Caco-2 (cell line): Measurements from ENCODE around the gene PDE11A. TPM values are rescaled to one million over a fixed set of nuclear protein-coding genes. Genes with fewer than 3 reads are reported as not detected.

Source experiments
- BruUV-seq: library from RNA; stranded (reverse); fragments of 400-500 nt; replicated peaks from 2 replicates; lab custom pipeline; 2021; lab: Mats Ljungman, UMichigan
- CTCF ChIA-PET: fragments of 300-600 bp; sonication (Branson Sonifier 250); formaldehyde crosslinking; loops from one replicate; lab custom pipeline; 2022; ENCODE audit warnings: antibody characterized with exemption; lab: Charles Lee
- POLR2A ChIA-PET: fragments of 300-600 bp; sonication (Branson Sonifier 250); formaldehyde crosslinking; loops from one replicate; lab custom pipeline; 2022; ENCODE audit warnings: antibody characterized with exemption; lab: Charles Lee
- DNase-seq, 2 experiments: peaks; one replicate each; pipeline versions ENCODE4 v3.0.0 to v3.0.0-alpha.2; 2020 to 2022
- H3K27me3 ChIP-seq: replicated peaks from 2 replicates; pipeline ENCODE4 v1.6.0; 2011; ENCODE audit warnings: low read length; ENCODE audit not compliant: control insufficient read depth, insufficient read depth
- H3K36me3 ChIP-seq: 2 replicates; pipeline ENCODE4 v1.5.1; 2011; ENCODE audit warnings: low read length; ENCODE audit not compliant: control insufficient read depth, insufficient read depth
- H3K4me1 ChIP-seq: fragments of 250-450 bp; sonication (Bioruptor Pico); 2 replicates; pipeline ENCODE4 v1.5.1; 2020; ENCODE audit warnings: mild to moderate bottlenecking
- H3K4me3 ChIP-seq: 2 replicates; pipeline ENCODE4 v1.5.1; 2011; ENCODE audit warnings: low read depth, mild to moderate bottlenecking, control low read depth, low read length
- H3K9me3 ChIP-seq: fragments of 250-450 bp; sonication (Bioruptor Pico); 2 replicates; pipeline ENCODE4 v1.5.1; 2020; ENCODE audit warnings: mild to moderate bottlenecking, moderate library complexity
- H3K27ac Mint-ChIP-seq: one replicate; pipeline ENCODE4 v1.8.0; 2022; ENCODE audit warnings: mixed read lengths; ENCODE audit not compliant: unreplicated experiment
- H3K27me3 Mint-ChIP-seq: one replicate; pipeline ENCODE4 v1.8.0; 2022; ENCODE audit warnings: mixed read lengths; ENCODE audit not compliant: insufficient read depth, unreplicated experiment
- H3K36me3 Mint-ChIP-seq: one replicate; pipeline ENCODE4 v1.8.0; 2022; ENCODE audit warnings: mild to moderate bottlenecking, mixed read lengths; ENCODE audit not compliant: insufficient read depth, unreplicated experiment
- H3K4me1 Mint-ChIP-seq: one replicate; pipeline ENCODE4 v1.8.0; 2022; ENCODE audit warnings: low read depth, mixed read lengths; ENCODE audit not compliant: unreplicated experiment
- H3K4me3 Mint-ChIP-seq: one replicate; pipeline ENCODE4 v1.8.0; 2022; ENCODE audit warnings: mild to moderate bottlenecking, moderate library complexity, mixed read lengths; ENCODE audit not compliant: unreplicated experiment
- H3K9me3 Mint-ChIP-seq: one replicate; pipeline ENCODE4 v1.8.0; 2022; ENCODE audit warnings: mixed read lengths; ENCODE audit not compliant: unreplicated experiment
- intact Hi-C: fragments of 100-400 bp; cut with micrococcal nuclease; formaldehyde crosslinking; loops from one replicate; pipeline ENCODE4 v1.10.0; 2022; ENCODE audit not compliant: unreplicated experiment
- total RNA-seq: library from RNA; stranded (reverse); gene quantifications from 2 replicates; pipeline ENCODE4 v1.2.3, GENCODE V29; 2022
- TF ChIP-seq, protein P1 (sequence below), 2 experiments: fragments of 200-600 bp in 1 of 2; IDR thresholded peaks; 1 replicate in 1 of 2; 2 replicates in 1 of 2; pipeline versions ENCODE4 v1.5.1 to v1.8.0; 2011 to 2022; ENCODE audit warnings: antibody characterized with exemption in 1 of 2, control low read depth in 1 of 2, inconsistent platforms in 1 of 2, low read depth in 1 of 2, low read length in 1 of 2, mild to moderate bottlenecking in 1 of 2, moderate library complexity in 1 of 2; ENCODE audit not compliant: insufficient read depth in 1 of 2, severe bottlenecking in 1 of 2, unreplicated experiment in 1 of 2

Gene PDE11A
- total RNA-seq, 1 experiment from 2014 or later: 0.25 TPM

DNA sequence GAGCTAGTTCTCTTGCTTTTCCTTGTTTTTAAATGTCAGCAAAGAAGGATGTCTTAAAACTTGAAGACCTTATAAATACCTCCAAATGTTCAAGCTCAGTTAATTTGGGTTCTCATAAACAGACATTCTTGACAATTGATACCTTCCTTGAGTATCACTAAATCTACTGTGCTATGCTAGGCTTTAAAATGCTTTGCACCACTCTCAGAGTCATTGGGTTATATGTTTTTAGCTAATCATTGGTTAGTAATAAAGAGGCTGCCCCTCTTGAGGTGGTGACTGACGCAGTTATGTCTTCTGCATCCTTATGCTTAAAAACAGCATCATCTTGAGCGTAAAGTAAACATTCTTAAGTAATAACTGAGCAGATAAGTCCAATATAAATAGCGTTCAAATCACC, 404.0 kb downstream of the PDE11A start:
- ChIA-PET CTCF (interaction anchor here (0.6 kb wide), 1 partner anchor 11 kb away, joined by 3 read pairs; no protein-coding TSS in a partner anchor), POLR2A (no interaction called here)
- Histone ChIP-seq H3K4me3 (no peak overlapping the region), H3K4me1 (no peaks in the 10 kb centered on the region), H3K27me3 (no peaks in the 10 kb centered on the region; the same call in 1 of the 2 replicates), H3K36me3 (no peaks in the 10 kb centered on the region), H3K9me3 (no peaks in the 10 kb centered on the region)
- intact Hi-C loops: no loop called here
- no peaks in the 10 kb centered on the region for H3K36me3 Mint-ChIP-seq
- BruUV-seq: no TSS peak
- no peak overlapping the region for H3K27ac Mint-ChIP-seq
- H3K27me3 Mint-ChIP-seq: no peaks in the 10 kb centered on the region
- H3K4me3 Mint-ChIP-seq: no peak overlapping the region
- no peaks in the 10 kb centered on the region for H3K9me3 Mint-ChIP-seq
- DNase-seq: no peak
- H3K4me1 Mint-ChIP-seq: no peaks in the 10 kb centered on the region
- TF ChIP-seq, protein P1, sequence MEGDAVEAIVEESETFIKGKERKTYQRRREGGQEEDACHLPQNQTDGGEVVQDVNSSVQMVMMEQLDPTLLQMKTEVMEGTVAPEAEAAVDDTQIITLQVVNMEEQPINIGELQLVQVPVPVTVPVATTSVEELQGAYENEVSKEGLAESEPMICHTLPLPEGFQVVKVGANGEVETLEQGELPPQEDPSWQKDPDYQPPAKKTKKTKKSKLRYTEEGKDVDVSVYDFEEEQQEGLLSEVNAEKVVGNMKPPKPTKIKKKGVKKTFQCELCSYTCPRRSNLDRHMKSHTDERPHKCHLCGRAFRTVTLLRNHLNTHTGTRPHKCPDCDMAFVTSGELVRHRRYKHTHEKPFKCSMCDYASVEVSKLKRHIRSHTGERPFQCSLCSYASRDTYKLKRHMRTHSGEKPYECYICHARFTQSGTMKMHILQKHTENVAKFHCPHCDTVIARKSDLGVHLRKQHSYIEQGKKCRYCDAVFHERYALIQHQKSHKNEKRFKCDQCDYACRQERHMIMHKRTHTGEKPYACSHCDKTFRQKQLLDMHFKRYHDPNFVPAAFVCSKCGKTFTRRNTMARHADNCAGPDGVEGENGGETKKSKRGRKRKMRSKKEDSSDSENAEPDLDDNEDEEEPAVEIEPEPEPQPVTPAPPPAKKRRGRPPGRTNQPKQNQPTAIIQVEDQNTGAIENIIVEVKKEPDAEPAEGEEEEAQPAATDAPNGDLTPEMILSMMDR (IDR thresholded peaks at IDR 0.05; ENCODE audit: insufficient read depth in 1 of 2, low read depth in 1 of 2, low read length in 1 of 2, severe bottlenecking in 1 of 2, unreplicated experiment in 1 of 2): no peak

DNA sequence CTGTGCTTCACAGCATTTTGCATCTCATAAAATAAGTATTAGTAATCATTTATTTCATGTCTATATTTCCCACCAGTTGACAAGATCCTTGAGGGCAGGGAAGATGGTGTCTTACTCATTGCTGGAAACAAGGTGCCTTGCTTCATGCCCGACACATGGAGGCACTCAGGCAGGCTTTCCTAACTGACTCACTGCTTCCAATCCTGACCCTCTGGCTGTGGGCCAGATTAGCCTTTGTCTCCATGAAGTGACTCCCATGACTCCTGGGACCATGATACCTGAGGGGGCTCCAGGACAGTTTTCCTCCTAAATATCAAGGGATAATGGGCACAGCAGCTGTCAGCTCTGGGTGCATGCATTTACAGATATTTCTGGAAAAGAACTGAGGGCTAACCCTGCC, 405.0 kb downstream of the PDE11A start:
- H3K4me1 Mint-ChIP-seq: no peaks in the 10 kb centered on the region
- TF ChIP-seq, protein P1 (IDR thresholded peaks at IDR 0.05; ENCODE audit: insufficient read depth in 1 of 2, low read depth in 1 of 2, low read length in 1 of 2, severe bottlenecking in 1 of 2, unreplicated experiment in 1 of 2): no peak
- ChIA-PET CTCF (no interaction called here), POLR2A (no interaction called here)
- H3K27ac Mint-ChIP-seq: no peak overlapping the region
- no TSS peak for BruUV-seq
- no peaks in the 10 kb centered on the region for H3K9me3 Mint-ChIP-seq
- intact Hi-C loops: no loop called here
- H3K4me3 Mint-ChIP-seq: no peak overlapping the region
- no peaks in the 10 kb centered on the region; the same call in 1 of the 2 replicates for H3K27me3 ChIP-seq
- no peaks in the 10 kb centered on the region for H3K4me1 ChIP-seq
- H3K36me3 ChIP-seq: no peaks in the 10 kb centered on the region
- H3K4me3 ChIP-seq: no peak overlapping the region
- no peak for DNase-seq
- no peaks in the 10 kb centered on the region for H3K27me3 Mint-ChIP-seq
- H3K9me3 ChIP-seq: no peaks in the 10 kb centered on the region
- H3K36me3 Mint-ChIP-seq: no peaks in the 10 kb centered on the region

DNA sequence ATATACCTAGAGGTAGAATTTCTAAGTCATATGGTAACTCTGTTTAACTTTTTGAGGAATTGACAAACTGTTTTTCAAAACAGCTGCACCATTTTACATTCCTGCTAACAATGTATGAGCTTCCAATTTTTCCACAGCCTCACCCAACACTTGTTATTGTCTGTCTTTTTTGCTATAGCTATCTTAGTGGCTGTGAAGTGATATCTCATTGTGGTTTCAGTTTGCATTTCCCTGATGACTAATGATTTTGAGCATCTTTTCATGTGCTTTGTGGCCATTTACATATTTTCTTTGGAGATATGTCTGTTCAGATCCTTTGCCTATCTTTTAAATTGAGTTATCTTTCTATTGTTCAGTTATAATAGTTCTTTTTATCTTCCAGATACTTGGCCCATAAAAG, 406.2 kb downstream of the PDE11A start:
- H3K36me3 Mint-ChIP-seq: no peaks in the 10 kb centered on the region
- DNase-seq: no peak
- H3K9me3 Mint-ChIP-seq: no peaks in the 10 kb centered on the region
- Histone ChIP-seq H3K36me3 (no peaks in the 10 kb centered on the region), H3K9me3 (no peaks in the 10 kb centered on the region), H3K4me1 (no peaks in the 10 kb centered on the region), H3K4me3 (no peak overlapping the region), H3K27me3 (no peaks in the 10 kb centered on the region; the same call in 1 of the 2 replicates)
- no peak overlapping the region for H3K4me3 Mint-ChIP-seq
- H3K4me1 Mint-ChIP-seq: no peaks in the 10 kb centered on the region
- POLR2A ChIA-PET: no interaction called here
- BruUV-seq: no TSS peak
- CTCF ChIA-PET: no interaction called here
- H3K27ac Mint-ChIP-seq: no peak overlapping the region
- H3K27me3 Mint-ChIP-seq: no peaks in the 10 kb centered on the region
- TF ChIP-seq, protein P1 (IDR thresholded peaks at IDR 0.05; ENCODE audit: insufficient read depth in 1 of 2, low read depth in 1 of 2, low read length in 1 of 2, severe bottlenecking in 1 of 2, unreplicated experiment in 1 of 2): no peak
- intact Hi-C loops: no loop called here
